HCT116 (cell line): ENCODE measurements around the gene KLHDC4. TPM values are rescaled to one million over a fixed set of nuclear protein-coding genes. Genes with fewer than 3 reads are reported as not detected.

Experiments used
- ATAC-seq: fragments of 200-7000 bp; cut with Tn5 transposase; 2 replicates; pipeline ENCODE4 v1.9.1; 2020; ENCODE audit warnings: mild to moderate bottlenecking, moderate library complexity
- BruUV-seq: library from RNA; stranded (reverse); fragments of 400-500 nt; replicated peaks from 2 replicates; lab custom pipeline; 2021; lab: Mats Ljungman, UMichigan
- CTCF ChIA-PET: fragments of 300-600 bp; sonication (Branson Sonifier 250); formaldehyde crosslinking; loops from one replicate; lab custom pipeline; 2021; ENCODE audit warnings: antibody characterized with exemption; lab: Charles Lee
- POLR2A ChIA-PET: fragments of 300-600, 350-600 bp; sonication (Branson Sonifier 250); formaldehyde crosslinking; loops from one replicate; lab custom pipeline; 2021; ENCODE audit warnings: antibody characterized with exemption; lab: Charles Lee
- RAD21 ChIA-PET, 2 experiments: fragments of 300-600 bp; sonication (Branson Sonifier 250); formaldehyde crosslinking; loops; one replicate each; lab custom pipeline; 2023; ENCODE audit warnings: low total read pairs in 2 of 2; ENCODE audit not compliant: uncharacterized antibody in 2 of 2, unreplicated experiment in 2 of 2, low non-redundant PET in 1 of 2; lab: Charles Lee
- DNase-seq: peaks from one replicate; pipeline ENCODE4 v3.0.0-alpha.2; 2010; ENCODE audit warnings: low read depth, low spot score
- H2AFZ ChIP-seq: fragments of 200-600 bp; shearing (Covaris generic), sonication (generic); 2 replicates; pipeline ENCODE4 v1.6.1; 2017; ENCODE audit warnings: low read depth, mixed run types, mixed read lengths, antibody characterized with exemption, low read length; ENCODE audit not compliant: poor library complexity, severe bottlenecking
- H3K27ac ChIP-seq: 2 replicates; pipeline ENCODE4 v1.5.1; 2012; ENCODE audit warnings: low read depth, low read length
- H3K27me3 ChIP-seq: fragments of 200-600 bp; sonication (generic); 2 replicates; pipeline ENCODE4 v1.6.1; 2016; ENCODE audit warnings: mixed run types, low read length, mixed read lengths; ENCODE audit not compliant: insufficient read depth
- H3K36me3 ChIP-seq, 2 experiments: fragments of 200-500 bp in 1 of 2; fragments of 200-600 bp in 1 of 2; sonication (Bioruptor generic) in 1 of 2; sonication (generic) in 1 of 2; 2 replicates each; pipeline versions ENCODE4 v1.5.1 to v1.6.1; 2014 to 2016; ENCODE audit warnings: low read length in 2 of 2, inconsistent platforms in 1 of 2, mixed read lengths in 1 of 2, mixed run types in 1 of 2; ENCODE audit not compliant: insufficient read depth in 2 of 2, control insufficient read depth in 1 of 2
- H3K4me1 ChIP-seq, 2 experiments: fragments of 200-600 bp in 1 of 2; sonication (generic) in 1 of 2; 2 replicates each; pipeline versions ENCODE4 v1.5.1 to v1.6.1; 2012 to 2017; ENCODE audit warnings: low read length in 2 of 2, inconsistent platforms in 1 of 2, mild to moderate bottlenecking in 1 of 2, mixed read lengths in 1 of 2, mixed run types in 1 of 2, moderate library complexity in 1 of 2; ENCODE audit not compliant: insufficient read depth in 2 of 2, control insufficient read depth in 1 of 2
- H3K4me2 ChIP-seq: fragments of 200-600 bp; sonication (generic); 2 replicates; pipeline ENCODE4 v1.6.1; 2017; ENCODE audit warnings: mixed run types, low read length, mixed read lengths
- H3K4me3 ChIP-seq, 2 experiments: fragments of 200-600 bp in 1 of 2; sonication (generic) in 1 of 2; replicated peaks in 1 of 2; 2 replicates each; pipeline ENCODE4 v1.5.1; 2011 to 2016; ENCODE audit warnings: low read length in 2 of 2, control low read depth in 1 of 2, low read depth in 1 of 2, mild to moderate bottlenecking in 1 of 2, mixed read lengths in 1 of 2, mixed run types in 1 of 2
- H3K79me2 ChIP-seq: fragments of 200-600 bp; sonication (generic); 2 replicates; pipeline ENCODE4 v1.6.1; 2017; ENCODE audit warnings: mild to moderate bottlenecking, mixed run types, low read length, moderate library complexity, mixed read lengths; ENCODE audit not compliant: insufficient read depth
- H3K9ac ChIP-seq: fragments of 200-600 bp; sonication (generic); 2 replicates; pipeline ENCODE4 v1.6.1; 2016; ENCODE audit warnings: low read length, mixed read lengths
- H3K9me2 ChIP-seq: fragments of 200-600 bp; sonication (generic), shearing (Covaris generic); 2 replicates; pipeline ENCODE4 v1.6.1; 2017; ENCODE audit warnings: mixed run types, mild to moderate bottlenecking, moderate library complexity; ENCODE audit not compliant: insufficient read depth
- H3K9me3 ChIP-seq, 2 experiments: fragments of 200-500 bp in 1 of 2; fragments of 200-600 bp in 1 of 2; sonication (Bioruptor generic) in 1 of 2; sonication (generic) in 1 of 2; 2 replicates each; pipeline ENCODE4 v1.6.1; 2014 to 2017; ENCODE audit warnings: low read length in 2 of 2, mixed read lengths in 2 of 2, inconsistent platforms in 1 of 2, low read depth in 1 of 2, mild to moderate bottlenecking in 1 of 2, mixed run types in 1 of 2, moderate library complexity in 1 of 2; ENCODE audit not compliant: control insufficient read depth in 1 of 2, insufficient read depth in 1 of 2
- H4K20me1 ChIP-seq: fragments of 200-600 bp; sonication (generic), shearing (Covaris generic); 2 replicates; pipeline ENCODE4 v1.6.1; 2017; ENCODE audit warnings: mixed run types, mild to moderate bottlenecking, moderate library complexity; ENCODE audit not compliant: insufficient read depth
- CBX3 ChIP-seq: IDR thresholded peaks from 2 replicates; pipeline ENCODE4 v1.6.1; 2012; ENCODE audit warnings: low read depth
- EGR1 ChIP-seq: IDR thresholded peaks from 2 replicates; pipeline ENCODE4 v1.6.1; 2012; ENCODE audit warnings: low read depth
- EZH2phosphoT487 ChIP-seq: fragments of 200-600 bp; IDR thresholded peaks from 2 replicates; pipeline ENCODE4 v1.6.1; 2018; ENCODE audit warnings: antibody characterized with exemption, borderline replicate concordance
- POLR2AphosphoS5 ChIP-seq: IDR thresholded peaks from 2 replicates; pipeline ENCODE4 v1.6.1; 2011; ENCODE audit warnings: mild to moderate bottlenecking, low read depth, low read length, moderate library complexity
- RAD21 ChIP-seq: IDR thresholded peaks from 2 replicates; pipeline ENCODE4 v1.6.1; 2012; ENCODE audit warnings: low read depth, mild to moderate bottlenecking
- TCF7L2 ChIP-seq: IDR thresholded peaks from 2 replicates; pipeline ENCODE4 v1.7.0; 2011; ENCODE audit warnings: borderline replicate concordance, inconsistent platforms; ENCODE audit not compliant: insufficient read depth, insufficient read length; ENCODE audit errors: extremely low read depth
- ZFX ChIP-seq: fragments of 450-650 bp; IDR thresholded peaks from 2 replicates; pipeline ENCODE4 v1.6.1; 2017
- ZNF274 ChIP-seq: fragments of 200-500 bp; sonication (Bioruptor generic); IDR thresholded peaks from 2 replicates; pipeline ENCODE4 v1.6.1; 2014; ENCODE audit warnings: mild to moderate bottlenecking, low read depth, low read length, inconsistent platforms
- intact Hi-C: fragments of 100-400 bp; cut with micrococcal nuclease; formaldehyde crosslinking; loops from 2 replicates; pipeline ENCODE4 v1.10.0; 2022
- total RNA-seq: library from RNA; stranded (reverse); gene quantifications from one replicate; pipeline ENCODE4 v1.2.1, GENCODE V29; 2021; ENCODE audit not compliant: unreplicated experiment
- TF ChIP-seq, protein P1 (sequence below): IDR thresholded peaks from 2 replicates; pipeline ENCODE4 v1.6.1; 2012; ENCODE audit warnings: low read depth

Gene KLHDC4
- total RNA-seq, 1 experiment from 2014 or later, result 107 TPM

GRCh38 chr16:87690911-87691685, 74.7 kb downstream of the KLHDC4 start:
- BruUV-seq, result no TSS peak
- intact Hi-C loops, result no loop called here
- H3K27ac ChIP-seq, result no peak overlapping the region
- H3K4me3 ChIP-seq, result no peak overlapping the region
- ChIA-PET POLR2A (no interaction called here), RAD21 (no interaction called here), CTCF (no interaction called here)
- TF ChIP-seq ZNF274 (no peak), EGR1 (no peak), TCF7L2 (no peak), CBX3 (no peak), POLR2AphosphoS5 (no peak), ZFX (no peak), RAD21 (no peak), EZH2phosphoT487 (no peak)
- TF ChIP-seq, protein P1, sequence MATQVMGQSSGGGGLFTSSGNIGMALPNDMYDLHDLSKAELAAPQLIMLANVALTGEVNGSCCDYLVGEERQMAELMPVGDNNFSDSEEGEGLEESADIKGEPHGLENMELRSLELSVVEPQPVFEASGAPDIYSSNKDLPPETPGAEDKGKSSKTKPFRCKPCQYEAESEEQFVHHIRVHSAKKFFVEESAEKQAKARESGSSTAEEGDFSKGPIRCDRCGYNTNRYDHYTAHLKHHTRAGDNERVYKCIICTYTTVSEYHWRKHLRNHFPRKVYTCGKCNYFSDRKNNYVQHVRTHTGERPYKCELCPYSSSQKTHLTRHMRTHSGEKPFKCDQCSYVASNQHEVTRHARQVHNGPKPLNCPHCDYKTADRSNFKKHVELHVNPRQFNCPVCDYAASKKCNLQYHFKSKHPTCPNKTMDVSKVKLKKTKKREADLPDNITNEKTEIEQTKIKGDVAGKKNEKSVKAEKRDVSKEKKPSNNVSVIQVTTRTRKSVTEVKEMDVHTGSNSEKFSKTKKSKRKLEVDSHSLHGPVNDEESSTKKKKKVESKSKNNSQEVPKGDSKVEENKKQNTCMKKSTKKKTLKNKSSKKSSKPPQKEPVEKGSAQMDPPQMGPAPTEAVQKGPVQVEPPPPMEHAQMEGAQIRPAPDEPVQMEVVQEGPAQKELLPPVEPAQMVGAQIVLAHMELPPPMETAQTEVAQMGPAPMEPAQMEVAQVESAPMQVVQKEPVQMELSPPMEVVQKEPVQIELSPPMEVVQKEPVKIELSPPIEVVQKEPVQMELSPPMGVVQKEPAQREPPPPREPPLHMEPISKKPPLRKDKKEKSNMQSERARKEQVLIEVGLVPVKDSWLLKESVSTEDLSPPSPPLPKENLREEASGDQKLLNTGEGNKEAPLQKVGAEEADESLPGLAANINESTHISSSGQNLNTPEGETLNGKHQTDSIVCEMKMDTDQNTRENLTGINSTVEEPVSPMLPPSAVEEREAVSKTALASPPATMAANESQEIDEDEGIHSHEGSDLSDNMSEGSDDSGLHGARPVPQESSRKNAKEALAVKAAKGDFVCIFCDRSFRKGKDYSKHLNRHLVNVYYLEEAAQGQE, result no peak
- no peaks in the 10 kb centered on the region for H3K9me3 ChIP-seq
- no peak overlapping the region for H3K9ac ChIP-seq
- H3K27me3 ChIP-seq, result no peaks in the 10 kb centered on the region; the same call in 1 of the 2 replicates
- peaks cover 0 to 4% of the 10 kb centered on the region in 2 experiments; a peak in 3 of 4 replicates for H3K36me3 ChIP-seq
- ATAC-seq (0 out of 2 replicates have a peak, but pooled peaks have one; percentile 2), DNase-seq (no peak)
- no peak overlapping the region for H3K4me2 ChIP-seq
- H3K9me2 ChIP-seq, result no peaks in the 10 kb centered on the region
- H4K20me1 ChIP-seq, result no peaks in the 10 kb centered on the region
- H2AFZ ChIP-seq, result no peak overlapping the region
- no peaks in the 10 kb centered on the region for H3K4me1 ChIP-seq
- no peaks in the 10 kb centered on the region for H3K79me2 ChIP-seq
